HL-60 (cell line): Measurements from ENCODE around the gene VWA7.

Source experiments
- DNase-seq, 2 experiments: peaks; one replicate each; pipeline ENCODE4 v3.0.0-alpha.2; 2010 to 2020; ENCODE audit warnings: low read depth in 1 of 2, low spot score in 1 of 2
- H3K27ac ChIP-seq: fragments of 250-450 bp; sonication (Bioruptor Pico); replicated peaks from 2 replicates; pipeline ENCODE4 v1.5.1; 2020; ENCODE audit warnings: mild to moderate bottlenecking, moderate library complexity
- H3K27me3 ChIP-seq: fragments of 250-450 bp; sonication (Bioruptor Pico); 2 replicates; pipeline ENCODE4 v1.5.1; 2021; ENCODE audit warnings: mild to moderate bottlenecking, moderate library complexity; ENCODE audit not compliant: insufficient read depth, poor library complexity, severe bottlenecking
- H3K4me3 ChIP-seq: replicated peaks from 2 replicates; pipeline ENCODE4 v1.5.1; 2011; ENCODE audit warnings: mild to moderate bottlenecking, control low read depth, low read length; ENCODE audit not compliant: insufficient read depth
- CTCF ChIP-seq: IDR thresholded peaks from one replicate; pipeline ENCODE4 v1.5.1; 2011; ENCODE audit warnings: low read length, control low read depth, inconsistent platforms; ENCODE audit not compliant: insufficient read depth
- GABPA ChIP-seq: IDR thresholded peaks from 2 replicates; pipeline ENCODE4 v1.6.1; 2012; ENCODE audit warnings: low read depth
- POLR2AphosphoS5 ChIP-seq: IDR thresholded peaks from 2 replicates; pipeline ENCODE4 v1.6.1; 2012; ENCODE audit warnings: low read depth
- REST ChIP-seq: IDR thresholded peaks from 2 replicates; pipeline ENCODE4 v1.6.1; 2012; ENCODE audit warnings: low read depth; ENCODE audit not compliant: insufficient replicate concordance
- SPI1 ChIP-seq: IDR thresholded peaks from 2 replicates; pipeline ENCODE4 v1.6.1; 2012; ENCODE audit warnings: low read depth, mild to moderate bottlenecking, borderline replicate concordance

VWA7 gene

GRCh38 chr6:31733734-31734133 lies 43.4 kb downstream of the VWA7 start:
- DNase-seq, result no peak
- Histone ChIP-seq H3K27ac (peak overlapping the region; percentile 99), H3K27me3 (no peaks in the 10 kb centered on the region), H3K4me3 (peak overlapping the region; percentile 92)
- TF ChIP-seq REST (no peak), CTCF (no peak), POLR2AphosphoS5 (no peak), SPI1 (no peak), GABPA (no peak)

GRCh38 chr6:31732029-31732428 lies 45.1 kb downstream of the VWA7 start:
- no peak for TF ChIP-seq CTCF
- no peak for TF ChIP-seq GABPA
- no peak for TF ChIP-seq SPI1
- no peak for TF ChIP-seq REST
- H3K4me3 ChIP-seq, result no peak overlapping the region
- DNase-seq, result no peak
- no peaks in the 10 kb centered on the region for H3K27me3 ChIP-seq
- no peak overlapping the region for H3K27ac ChIP-seq

GRCh38 chr6:31730631-31731086 lies 46.5 kb downstream of the VWA7 start:
- no peaks in the 10 kb centered on the region for H3K27me3 ChIP-seq
- H3K4me3 ChIP-seq, result no peak overlapping the region
- TF ChIP-seq CTCF (no peak), SPI1 (no peak), POLR2AphosphoS5 (no peak), GABPA (no peak), REST (no peak)
- no peak overlapping the region for H3K27ac ChIP-seq
- no peak for DNase-seq
